ENCODE results near the gene HOXA3. TPM values are rescaled to one million over a fixed set of nuclear protein-coding genes. Genes with fewer than 3 reads are reported as not detected.

Gene HOXA3
- polyA plus RNA-seq, 3 donors = not detected

DNA sequence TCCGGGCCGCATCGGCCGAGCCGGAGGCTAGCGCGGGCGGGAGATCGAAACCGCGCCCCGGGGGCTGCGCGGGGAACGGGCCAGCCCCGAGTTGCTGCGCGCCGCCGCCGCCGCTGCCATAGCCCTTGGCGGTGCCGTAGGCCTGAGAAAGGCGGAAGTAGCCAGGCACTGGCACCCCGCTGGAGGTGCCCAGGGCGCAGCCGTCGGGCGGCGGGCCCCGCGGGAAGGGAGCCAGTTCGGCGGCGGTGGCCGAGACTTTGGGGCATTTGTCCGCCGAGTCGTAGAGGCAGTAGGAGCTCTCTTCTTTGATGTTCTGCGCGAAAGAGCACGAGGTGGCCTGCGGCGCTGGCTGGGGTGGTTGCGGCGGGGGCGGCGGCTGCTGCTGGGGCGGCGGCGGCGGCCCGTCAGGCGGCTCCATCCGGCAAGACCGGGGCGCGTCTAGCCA, 21.1 kb upstream of the HOXA3 start:
- Histone ChIP-seq H2AFZ (ENCODE audit: insufficient read depth, low read depth, low read length, poor library complexity, severe bottlenecking) (peak overlapping the region; percentile 88), H3K9me3 (replicated peaks in 1 of 2; ENCODE audit: control insufficient read depth in 1 of 2, insufficient read depth in 1 of 2, low read length in 2 of 2) (peaks cover 11 to 30% of the 10 kb centered on the region in 2 donors), H4K20me1 (ENCODE audit: insufficient read depth, low read length) (peaks cover 9% of the 10 kb centered on the region), H3K27me3 (ENCODE audit: control insufficient read depth in 2 of 2, insufficient read depth in 2 of 2, low read length in 2 of 2) (peaks cover 60 to 98% of the 10 kb centered on the region in 2 donors), H3K36me3 (replicated peaks in 1 of 2; ENCODE audit: control insufficient read depth in 1 of 2, insufficient read depth in 2 of 2, low read length in 2 of 2) (no peaks in the 10 kb centered on the region), H3K4me2 (replicated peaks; ENCODE audit: extremely low read depth, low read length, poor library complexity, severe bottlenecking) (peak overlapping the region; percentile 92), H3K79me2 (ENCODE audit: insufficient read depth, low read length) (no peaks in the 10 kb centered on the region), H3K27ac (ENCODE audit: low read depth in 1 of 2, low read length in 2 of 2) (no peak overlapping the region), H3K4me1 (ENCODE audit: control insufficient read depth in 1 of 2, insufficient read depth in 2 of 2, low read length in 2 of 2) (peaks cover 39 to 57% of the 10 kb centered on the region in 2 donors), H3K4me3 (replicated peaks in 1 of 3; ENCODE audit: low read depth in 2 of 3, low read length in 3 of 3) (peak overlapping the region; percentile 23 to 76 (median 39)), H3K9ac (ENCODE audit: insufficient read depth, low read length, poor library complexity, severe bottlenecking) (peak overlapping the region; percentile 45)
- Mint-ChIP-seq H3K27ac (no peak overlapping the region), H3K9me3 (peaks cover 2 to 36% (median 16%) of the 10 kb centered on the region in 7 donors), H3K4me3 (peak overlapping the region; percentile 58 to 81), H3K36me3 (peaks cover 15 to 23% of the 10 kb centered on the region in 2 donors), H3K27me3 (ENCODE audit: low read depth in 3 of 3) (peaks cover 85 to 96% (median 91%) of the 10 kb centered on the region in 3 donors), H3K4me1 (peaks cover 36% of the 10 kb centered on the region)
- peak; percentile 66 to 75 (median 73) for DNase-seq
- intact Hi-C loops (cut with micrococcal nuclease) = loop anchor here in 1 of 2 donors (1.0 to 5.0 kb wide), 2 partner anchors 11 to 1311 kb away; no protein-coding TSS in a partner anchor
- under 1% methylated on average over 59 of the region's 59 CpGs for WGBS (ENCODE audit: insufficient coverage)
- TF ChIP-seq, protein P1, sequence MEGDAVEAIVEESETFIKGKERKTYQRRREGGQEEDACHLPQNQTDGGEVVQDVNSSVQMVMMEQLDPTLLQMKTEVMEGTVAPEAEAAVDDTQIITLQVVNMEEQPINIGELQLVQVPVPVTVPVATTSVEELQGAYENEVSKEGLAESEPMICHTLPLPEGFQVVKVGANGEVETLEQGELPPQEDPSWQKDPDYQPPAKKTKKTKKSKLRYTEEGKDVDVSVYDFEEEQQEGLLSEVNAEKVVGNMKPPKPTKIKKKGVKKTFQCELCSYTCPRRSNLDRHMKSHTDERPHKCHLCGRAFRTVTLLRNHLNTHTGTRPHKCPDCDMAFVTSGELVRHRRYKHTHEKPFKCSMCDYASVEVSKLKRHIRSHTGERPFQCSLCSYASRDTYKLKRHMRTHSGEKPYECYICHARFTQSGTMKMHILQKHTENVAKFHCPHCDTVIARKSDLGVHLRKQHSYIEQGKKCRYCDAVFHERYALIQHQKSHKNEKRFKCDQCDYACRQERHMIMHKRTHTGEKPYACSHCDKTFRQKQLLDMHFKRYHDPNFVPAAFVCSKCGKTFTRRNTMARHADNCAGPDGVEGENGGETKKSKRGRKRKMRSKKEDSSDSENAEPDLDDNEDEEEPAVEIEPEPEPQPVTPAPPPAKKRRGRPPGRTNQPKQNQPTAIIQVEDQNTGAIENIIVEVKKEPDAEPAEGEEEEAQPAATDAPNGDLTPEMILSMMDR (IDR thresholded peaks at IDR 0.05) = no peak

DNA sequence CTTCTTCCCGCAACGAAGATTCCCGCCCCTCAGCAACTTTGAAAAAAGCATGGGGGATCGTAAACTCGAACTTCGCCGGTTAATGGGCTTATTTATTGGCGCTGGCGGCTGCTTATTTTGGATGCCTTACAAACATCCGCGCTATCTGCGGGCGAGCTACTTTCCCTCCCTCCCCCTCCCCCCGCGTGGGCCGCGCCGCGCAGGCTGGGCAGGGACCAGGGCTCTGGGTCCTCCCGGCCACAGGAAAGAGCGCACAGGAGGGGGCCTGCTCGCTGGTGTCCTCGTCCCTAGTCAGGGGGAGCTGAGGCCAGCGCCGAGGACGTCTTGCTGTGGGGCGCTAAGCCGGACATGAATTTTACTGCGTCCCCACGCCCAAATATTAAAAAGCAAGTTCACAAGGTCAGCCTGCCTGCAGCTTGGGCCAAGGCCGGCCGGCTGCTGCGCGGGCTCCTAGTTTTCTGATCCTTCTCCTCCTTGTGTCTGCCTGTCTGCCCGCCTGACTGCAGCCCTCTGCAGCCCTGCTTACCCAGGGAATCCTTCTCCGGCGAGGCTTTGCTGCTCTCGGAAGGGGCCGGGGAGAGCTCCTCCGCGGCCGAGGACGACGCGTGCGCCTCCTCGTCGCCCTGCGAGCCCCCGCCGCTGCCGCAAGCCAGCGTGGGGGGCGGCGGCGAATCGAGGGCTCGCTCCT, 20.6 kb upstream of the HOXA3 start:
- H3K4me3 Mint-ChIP-seq = peak overlapping the region; percentile 74 to 89
- H3K4me1 Mint-ChIP-seq = peaks cover 41% of the 10 kb centered on the region
- peaks cover 85 to 98% (median 91%) of the 10 kb centered on the region in 3 donors for H3K27me3 Mint-ChIP-seq (ENCODE audit: low read depth in 3 of 3)
- peaks cover 11 to 34% of the 10 kb centered on the region in 2 donors for H3K9me3 ChIP-seq (replicated peaks in 1 of 2; ENCODE audit: control insufficient read depth in 1 of 2, insufficient read depth in 1 of 2, low read length in 2 of 2)
- no peaks in the 10 kb centered on the region for H3K36me3 ChIP-seq (replicated peaks in 1 of 2; ENCODE audit: control insufficient read depth in 1 of 2, insufficient read depth in 2 of 2, low read length in 2 of 2)
- H4K20me1 ChIP-seq (ENCODE audit: insufficient read depth, low read length) = peaks cover 9% of the 10 kb centered on the region
- no peak overlapping the region for H3K27ac ChIP-seq (ENCODE audit: low read depth in 1 of 2, low read length in 2 of 2)
- peak overlapping the region; percentile 45 for H3K9ac ChIP-seq (ENCODE audit: insufficient read depth, low read length, poor library complexity, severe bottlenecking)
- peak overlapping the region; percentile 23 to 76 (median 39) for H3K4me3 ChIP-seq (replicated peaks in 1 of 3; ENCODE audit: low read depth in 2 of 3, low read length in 3 of 3)
- TF ChIP-seq, protein P1 (IDR thresholded peaks at IDR 0.05) = no peak
- H3K36me3 Mint-ChIP-seq = peaks cover 15 to 25% of the 10 kb centered on the region in 2 donors
- H3K4me1 ChIP-seq (ENCODE audit: control insufficient read depth in 1 of 2, insufficient read depth in 2 of 2, low read length in 2 of 2) = peaks cover 44 to 62% of the 10 kb centered on the region in 2 donors
- H3K9me3 Mint-ChIP-seq = peaks cover 2 to 40% (median 20%) of the 10 kb centered on the region in 7 donors
- no peak overlapping the region for H3K27ac Mint-ChIP-seq
- peak overlapping the region; percentile 88 for H2AFZ ChIP-seq (ENCODE audit: insufficient read depth, low read depth, low read length, poor library complexity, severe bottlenecking)
- H3K79me2 ChIP-seq (ENCODE audit: insufficient read depth, low read length) = no peaks in the 10 kb centered on the region
- DNase-seq = no peak
- intact Hi-C loops (cut with micrococcal nuclease) = loop anchor here in 1 of 2 donors (1.0 to 5.0 kb wide), 2 partner anchors 11 to 1311 kb away; no protein-coding TSS in a partner anchor
- H3K4me2 ChIP-seq (replicated peaks; ENCODE audit: extremely low read depth, low read length, poor library complexity, severe bottlenecking) = peak overlapping the region; percentile 92
- H3K27me3 ChIP-seq (ENCODE audit: control insufficient read depth in 2 of 2, insufficient read depth in 2 of 2, low read length in 2 of 2) = peaks cover 65 to 98% of the 10 kb centered on the region in 2 donors
- WGBS (ENCODE audit: insufficient coverage) = under 1% methylated on average over 56 of the region's 58 CpGs

Data from CD14-positive monocyte (primary cell).